Lower leg skin (tissue), 4 donors: ENCODE results near the gene PTPRN2. TPM values are rescaled to one million over a fixed set of nuclear protein-coding genes. Genes with fewer than 3 reads are reported as not detected.
A peak's percentile ranks its signal among the peaks of the same experiment; 100 is the strongest.

ENCODE experiments used
- DNase-seq, 2 donors: peaks; one replicate each; pipeline ENCODE4 v3.0.0-alpha.2; 2019; ENCODE audit warnings: low spot score in 2 of 2
- H3K4me3 ChIP-seq: fragments of 200-600 bp; sonication (generic); 2 replicates; pipeline ENCODE4 v1.5.1; 2017; ENCODE audit warnings: mild to moderate bottlenecking, low read depth; ENCODE audit not compliant: poor library complexity, severe bottlenecking
- CTCF ChIP-seq, 3 donors: fragments of 450-650 bp; IDR thresholded peaks; one replicate each; pipeline ENCODE4 v1.5.1; 2016; ENCODE audit warnings: antibody characterized with exemption in 3 of 3, mild to moderate bottlenecking in 3 of 3, moderate library complexity in 2 of 3
- POLR2A ChIP-seq, 2 donors: fragments of 450-650 bp; IDR thresholded peaks; one replicate each; pipeline ENCODE4 v1.6.1; 2016 to 2017; ENCODE audit warnings: antibody characterized with exemption in 2 of 2, mild to moderate bottlenecking in 1 of 2, moderate library complexity in 1 of 2
- WGBS, 2 donors: methylation state at CpG; one replicate each; pipeline ENCODE4 v1.1.5; 2018; 5-methylcytosine and 5-hydroxymethylcytosine counted together
- intact Hi-C: fragments of 100-400 bp; cut with DNase I; formaldehyde crosslinking; loops from one replicate; pipeline ENCODE4 v1.15.0; 2023; ENCODE audit warnings: low total_unique reads
- total RNA-seq, 4 donors: library from RNA; depleted of rRNA; stranded (reverse); fragments of >200 nt; gene quantifications; one replicate each; pipeline ENCODE4 v1.1.0, GENCODE V29; 2016

The PTPRN2 gene
- total RNA-seq, 4 donors from 2014 or later: 0.11 to 1.6 (median 0.92) TPM

DNA sequence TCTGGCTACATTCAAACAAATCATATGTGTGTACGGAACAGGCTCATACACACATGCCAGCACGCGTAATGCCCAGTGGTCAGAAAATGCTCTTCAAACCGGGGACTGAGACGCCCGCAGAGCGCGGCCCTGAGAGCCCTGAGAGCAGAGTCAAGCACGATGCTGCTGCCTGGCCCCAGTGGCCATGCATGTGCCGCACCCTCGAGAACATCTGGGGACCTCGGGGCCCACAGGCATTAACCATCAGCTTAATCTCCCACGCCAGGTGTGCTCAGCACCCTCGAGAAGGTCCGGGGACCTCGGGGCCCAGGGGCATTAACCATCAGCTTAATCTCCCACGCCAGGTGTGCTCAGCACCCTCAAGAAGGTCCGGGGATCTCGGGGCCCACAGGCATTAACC lies 163.1 kb downstream of the PTPRN2 start:
- intact Hi-C loops: no loop called here
- WGBS, 2 donors: 82 to 85% methylated on average over 19 of the region's 19 CpGs
- H3K4me3 ChIP-seq: no peak overlapping the region
- DNase-seq: peak in 1 of 2 donors; percentile 67
- no peak for TF ChIP-seq CTCF (IDR thresholded peaks at IDR 0.05)
- no peak for TF ChIP-seq POLR2A (IDR thresholded peaks at IDR 0.05)

- intact Hi-C loops: no loop called here
- H3K4me3 ChIP-seq: no peak overlapping the region
- peak in 1 of 2 donors; percentile 60 for DNase-seq
- 89 to 96% methylated on average over 23 of the region's 23 CpGs for WGBS, 2 donors
- no peak for TF ChIP-seq POLR2A (IDR thresholded peaks at IDR 0.05)
- no peak for TF ChIP-seq CTCF (IDR thresholded peaks at IDR 0.05)
Observed at GRCh38 chr7:158424011-158424410, 163.6 kb downstream of the PTPRN2 start.

GRCh38 chr7:158422887-158423560 lies 164.6 kb downstream of the PTPRN2 start:
- DNase-seq: peak in 1 of 2 donors; percentile 39
- intact Hi-C loops: no loop called here
- TF ChIP-seq CTCF (IDR thresholded peaks at IDR 0.05) (no peak), POLR2A (IDR thresholded peaks at IDR 0.05) (no peak)
- H3K4me3 ChIP-seq: no peak overlapping the region
- WGBS, 2 donors: 73 to 79% methylated on average over 15 of the region's 15 CpGs

DNA sequence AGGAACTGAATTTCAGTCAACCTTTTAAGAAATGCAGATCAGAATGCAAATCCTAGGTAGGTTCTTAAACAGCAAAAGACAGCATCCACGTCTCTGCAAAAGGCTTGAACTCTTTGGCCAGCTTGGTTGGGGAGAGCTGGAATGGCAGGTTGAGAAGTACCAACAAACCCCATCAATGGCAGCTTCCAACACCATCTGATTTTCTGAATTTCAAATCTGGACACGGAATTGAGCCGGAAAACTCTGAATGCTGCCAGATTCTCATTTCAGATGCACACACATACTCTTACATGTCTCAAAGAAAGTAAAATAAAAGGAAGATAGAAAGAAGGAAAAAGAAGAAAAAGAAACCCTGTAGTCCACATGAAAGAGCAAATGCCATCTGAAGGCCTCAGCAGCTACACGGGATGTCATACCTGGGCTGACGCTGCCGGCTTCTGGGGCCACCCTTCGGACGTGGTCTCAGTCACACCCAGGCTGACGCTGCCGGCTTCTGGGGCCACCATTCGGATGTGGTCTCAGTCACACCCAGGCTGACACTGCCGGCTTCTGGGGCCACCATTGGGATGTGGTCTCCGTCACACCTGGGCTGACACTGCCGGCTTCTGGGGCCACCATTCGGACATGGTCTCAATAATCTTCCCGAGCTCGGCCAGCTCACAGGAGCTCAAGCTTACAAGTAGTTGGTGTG lies 165.3 kb downstream of the PTPRN2 start:
- DNase-seq: peak in 1 of 2 donors; percentile 71
- WGBS, 2 donors: 85 to 89% methylated on average over 13 to 17 of the region's 17 CpGs
- no peak for TF ChIP-seq POLR2A (IDR thresholded peaks at IDR 0.05)
- no peak overlapping the region for H3K4me3 ChIP-seq
- intact Hi-C loops: no loop called here

GRCh38 chr7:158421361-158421760 lies 166.3 kb downstream of the PTPRN2 start:
- WGBS, 2 donors: 61 to 69% methylated on average over 7 of the region's 7 CpGs

More at GRCh38 chr7:158421361-158421760, 166.3 kb downstream of the PTPRN2 start:
- TF ChIP-seq POLR2A (IDR thresholded peaks at IDR 0.05) (no peak), CTCF (IDR thresholded peaks at IDR 0.05) (no peak)
- H3K4me3 ChIP-seq: no peak overlapping the region
- intact Hi-C loops: no loop called here
- DNase-seq: no peak
